Stimulated activated naive CD8-positive, alpha-beta T cell treated with anti-CD3 and anti-CD28 coated beads, Interleukin-15, amount 100 ng/mL, for 72 hours (primary cell): Measurements from ENCODE around the gene EXD3.

Experiments
- ATAC-seq: fragments of 150-1000 bp; cut with Tn5 transposase; 2 replicates; pipeline ENCODE4 v1.10.0; 2021; ENCODE audit warnings: mild to moderate bottlenecking, moderate library complexity
- DNase-seq, 2 donors: peaks; one replicate each; pipeline ENCODE4 v3.0.0; 2021 to 2022
- H3K27ac Mint-ChIP-seq, 2 donors: one replicate each; pipeline ENCODE4 v1.8.0; 2022; ENCODE audit warnings: mild to moderate bottlenecking in 2 of 2, mixed read lengths in 2 of 2, moderate library complexity in 2 of 2
- H3K27me3 Mint-ChIP-seq: one replicate; pipeline ENCODE4 v1.8.0; 2022; ENCODE audit warnings: mixed read lengths
- H3K4me1 Mint-ChIP-seq: one replicate; pipeline ENCODE4 v1.8.0; 2022; ENCODE audit warnings: mild to moderate bottlenecking, mixed read lengths
- H3K4me3 Mint-ChIP-seq, 2 donors: one replicate each; pipeline ENCODE4 v1.8.0; 2022; ENCODE audit warnings: mild to moderate bottlenecking in 2 of 2, mixed read lengths in 2 of 2, moderate library complexity in 1 of 2
- H3K9me3 Mint-ChIP-seq, 2 donors: one replicate each; pipeline ENCODE4 v1.8.0; 2022; ENCODE audit warnings: mixed read lengths in 2 of 2

EXD3 gene

GRCh38 chr9:137317718-137318511 is 105.0 kb downstream of the EXD3 start:
- Mint-ChIP-seq H3K9me3 (no peaks in the 10 kb centered on the region), H3K27me3 (peaks cover 8% of the 10 kb centered on the region), H3K4me3 (peak overlapping the region in 1 of 2 donors; percentile 41), H3K27ac (peak overlapping the region in 1 of 2 donors; percentile 65), H3K4me1 (peaks cover 34% of the 10 kb centered on the region)
- no peak for DNase-seq
- no peak for ATAC-seq

DNA sequence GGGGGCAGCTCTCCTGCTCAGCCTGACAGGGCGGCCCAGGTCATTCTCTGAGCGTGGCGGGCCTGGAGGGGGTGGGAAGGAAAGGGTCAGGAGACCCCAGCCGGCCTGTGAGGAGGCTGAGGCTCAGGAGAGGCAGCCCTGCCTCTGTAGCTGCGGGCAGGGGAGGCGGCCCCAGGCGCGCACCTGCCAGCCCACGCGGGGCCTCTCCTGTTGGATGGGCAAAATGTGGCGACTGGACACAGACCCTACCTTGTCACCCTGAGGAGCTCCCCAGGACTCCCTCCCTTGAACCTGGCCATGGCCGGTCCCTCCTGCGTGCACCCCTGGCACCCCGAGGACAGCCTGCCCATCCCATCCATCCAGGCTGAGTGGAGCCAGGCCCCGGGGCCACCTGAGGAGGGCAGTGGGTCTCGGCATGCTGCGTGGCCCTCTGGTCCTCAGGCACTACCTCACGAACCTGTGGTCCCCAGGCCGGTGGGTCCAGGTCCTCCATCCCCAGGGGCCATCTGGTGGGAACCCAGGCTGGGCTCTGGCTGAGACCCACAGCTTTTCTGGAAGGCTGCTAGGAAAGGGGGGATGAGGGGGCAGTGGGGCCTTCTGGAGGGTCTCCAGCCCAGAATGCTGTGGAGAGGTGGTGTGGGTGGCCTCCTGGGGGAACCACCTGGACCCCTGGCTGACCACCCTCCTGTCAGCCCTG is 105.8 kb downstream of the EXD3 start:
- peaks cover 8% of the 10 kb centered on the region for H3K27me3 Mint-ChIP-seq
- peak in 1 of 2 donors; percentile 11 for DNase-seq
- no peaks in the 10 kb centered on the region for H3K9me3 Mint-ChIP-seq
- peak overlapping the region; percentile 69 to 86 for H3K27ac Mint-ChIP-seq
- peaks cover 34% of the 10 kb centered on the region for H3K4me1 Mint-ChIP-seq
- peak overlapping the region; percentile 58 to 79 for H3K4me3 Mint-ChIP-seq
- ATAC-seq: no peak

- no peaks in the 10 kb centered on the region for H3K9me3 Mint-ChIP-seq
- peaks cover 8% of the 10 kb centered on the region for H3K27me3 Mint-ChIP-seq
- ATAC-seq (peak; percentile 65), DNase-seq (peak; percentile 53 to 55)
- H3K4me1 Mint-ChIP-seq: peaks cover 34% of the 10 kb centered on the region
- peak overlapping the region; percentile 58 to 79 for H3K4me3 Mint-ChIP-seq
- H3K27ac Mint-ChIP-seq: peak overlapping the region; percentile 69 to 86
Observed at GRCh38 chr9:137316012-137316981, 106.7 kb downstream of the EXD3 start.

DNA sequence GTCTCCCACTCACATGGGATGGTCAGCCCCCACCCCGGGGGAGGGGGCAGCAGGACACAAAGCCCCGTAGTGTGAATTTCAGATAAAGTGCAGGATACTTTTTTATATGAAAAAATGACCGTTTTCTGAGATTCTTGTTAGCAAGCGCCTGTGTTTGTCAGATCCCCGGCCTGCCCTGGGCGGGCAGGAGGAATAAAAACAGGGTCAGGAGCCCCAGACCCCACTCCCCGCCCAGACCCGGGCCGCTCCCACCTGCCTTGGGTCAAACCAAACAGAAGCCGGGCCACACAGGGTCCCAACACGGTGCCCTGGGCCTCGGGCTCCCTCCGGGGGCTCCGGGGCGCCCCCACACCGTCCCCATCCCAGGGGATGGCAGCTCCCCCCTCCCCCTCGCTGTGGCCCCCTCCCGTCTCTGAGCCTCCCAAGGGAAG is 107.4 kb downstream of the EXD3 start:
- no peak for ATAC-seq
- Mint-ChIP-seq H3K4me3 (peak overlapping the region in 1 of 2 donors; percentile 41), H3K4me1 (peaks cover 30% of the 10 kb centered on the region), H3K27me3 (peaks cover 8% of the 10 kb centered on the region), H3K9me3 (no peaks in the 10 kb centered on the region), H3K27ac (no peak overlapping the region)
- no peak for DNase-seq

DNA sequence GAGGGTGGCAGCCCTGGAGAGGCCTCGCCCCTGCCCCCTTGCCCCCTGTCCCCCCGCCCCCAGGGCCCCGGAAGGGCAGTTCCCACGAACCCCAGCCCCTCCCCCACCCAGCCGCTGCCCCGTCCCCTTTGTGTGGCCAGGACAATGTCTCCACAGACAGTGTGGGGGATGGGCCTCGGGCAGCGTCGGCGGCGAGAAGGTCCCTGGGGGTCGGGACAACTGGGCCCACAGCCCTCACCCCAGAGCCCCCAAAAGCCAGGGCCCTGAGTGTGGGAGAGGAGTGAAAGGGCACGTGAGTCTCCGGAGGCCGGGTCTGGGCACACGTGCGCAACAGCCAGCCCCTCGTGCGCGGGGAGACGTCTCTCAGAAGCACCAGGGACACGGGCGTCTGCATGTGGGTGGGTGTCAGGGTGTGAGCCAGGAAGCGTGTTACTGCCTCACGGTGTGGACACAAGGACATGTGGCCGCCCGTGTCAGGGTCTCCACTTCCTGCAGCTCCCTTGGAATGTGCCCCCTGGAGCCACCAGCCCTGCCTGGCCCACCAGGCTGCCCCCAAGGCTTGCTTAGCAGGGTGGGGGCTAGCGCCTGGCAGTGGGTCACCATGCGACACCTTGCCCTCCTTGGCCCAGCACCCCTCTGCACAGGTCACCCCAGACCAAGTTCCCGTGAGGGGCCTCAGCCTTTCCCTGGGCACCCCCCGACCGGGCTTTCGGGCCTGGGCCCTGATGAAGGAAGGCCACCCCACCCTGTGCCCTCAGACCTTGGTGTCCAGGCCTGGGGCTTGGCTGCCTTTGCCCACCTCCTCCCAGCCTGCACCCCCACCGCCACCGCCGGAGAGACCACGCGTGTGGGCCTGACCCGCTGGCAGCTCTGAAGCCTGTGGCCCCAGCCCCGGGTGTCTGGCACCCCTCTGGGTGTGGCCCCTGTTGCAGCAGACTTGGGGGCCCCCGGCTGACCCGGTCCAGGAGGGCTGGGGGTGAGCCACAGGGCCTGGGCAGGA is 108.1 kb downstream of the EXD3 start:
- ATAC-seq (no peak), DNase-seq (peak in 1 of 2 donors; percentile 10)
- Mint-ChIP-seq H3K27me3 (peaks cover 8% of the 10 kb centered on the region), H3K4me3 (peak overlapping the region in 1 of 2 donors; percentile 21), H3K27ac (no peak overlapping the region), H3K4me1 (peaks cover 22% of the 10 kb centered on the region), H3K9me3 (no peaks in the 10 kb centered on the region)

DNA sequence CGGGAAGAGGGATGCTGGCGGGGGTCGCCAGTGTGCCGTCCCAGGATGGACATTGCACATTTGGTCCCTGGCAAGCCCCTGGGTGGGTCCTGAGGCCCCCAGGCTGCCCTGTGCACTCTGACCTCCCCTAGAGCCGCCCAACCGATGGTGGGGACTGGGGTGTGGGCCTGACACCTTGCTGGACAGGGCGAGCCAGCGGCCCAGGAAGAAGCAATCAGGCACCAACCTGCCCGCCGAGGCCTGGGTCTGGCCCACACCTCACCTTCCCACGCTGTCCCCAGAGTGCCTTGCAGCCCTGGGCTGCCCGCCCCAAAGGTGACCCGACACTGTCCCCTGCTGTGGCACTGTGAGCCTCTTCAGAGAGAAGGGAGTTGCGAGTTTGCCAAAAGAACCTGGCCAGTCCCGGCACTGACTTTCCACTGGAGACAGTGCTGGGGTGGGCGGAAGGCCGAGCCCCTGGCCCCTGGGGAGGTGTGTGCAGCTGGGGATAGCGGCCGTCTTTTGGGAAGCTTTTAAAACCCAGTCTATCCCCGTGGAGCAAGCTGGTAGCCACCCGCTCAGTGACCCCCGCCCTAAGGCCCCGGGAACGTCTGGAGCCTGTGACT is 108.9 kb downstream of the EXD3 start:
- peaks cover 14% of the 10 kb centered on the region for H3K4me1 Mint-ChIP-seq
- ATAC-seq (no peak), DNase-seq (peak in 1 of 2 donors; percentile 10)
- no peak overlapping the region for H3K27ac Mint-ChIP-seq
- peaks cover 8% of the 10 kb centered on the region for H3K27me3 Mint-ChIP-seq
- no peaks in the 10 kb centered on the region for H3K9me3 Mint-ChIP-seq
- H3K4me3 Mint-ChIP-seq: no peak overlapping the region

GRCh38 chr9:137313326-137313936 is 109.5 kb downstream of the EXD3 start:
- DNase-seq: peak in 1 of 2 donors; percentile 9
- no peak overlapping the region for H3K4me3 Mint-ChIP-seq
- no peak for ATAC-seq
- no peaks in the 10 kb centered on the region for H3K9me3 Mint-ChIP-seq
- H3K27ac Mint-ChIP-seq: no peak overlapping the region
- peaks cover 9% of the 10 kb centered on the region for H3K4me1 Mint-ChIP-seq
- H3K27me3 Mint-ChIP-seq: peaks cover 8% of the 10 kb centered on the region

DNA sequence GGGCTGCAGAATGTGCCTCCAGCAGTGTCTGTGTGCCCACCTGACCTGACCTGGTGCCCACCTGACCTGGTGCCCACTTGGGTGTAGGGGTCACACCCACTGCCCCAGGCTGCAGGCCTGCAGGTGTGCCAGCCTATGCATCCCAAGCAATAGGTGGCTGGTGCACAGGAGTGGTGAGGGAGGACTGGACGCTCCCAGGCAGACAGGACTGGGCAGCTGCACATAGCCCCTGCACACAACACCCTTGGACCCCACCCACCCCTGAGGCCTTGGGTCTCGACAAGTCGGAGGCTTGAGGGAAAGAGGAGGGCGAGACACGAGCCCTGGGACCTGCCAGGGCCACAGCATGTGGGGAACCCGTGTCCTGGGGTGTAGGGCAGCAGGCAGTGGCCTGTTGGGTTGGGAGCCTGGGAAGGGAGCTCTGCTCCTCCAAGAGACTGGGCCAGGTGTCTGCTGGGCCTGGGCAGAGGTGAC is 110.1 kb downstream of the EXD3 start:
- Mint-ChIP-seq H3K4me3 (no peak overlapping the region), H3K4me1 (peaks cover 9% of the 10 kb centered on the region), H3K27me3 (peaks cover 8% of the 10 kb centered on the region), H3K9me3 (no peaks in the 10 kb centered on the region), H3K27ac (no peak overlapping the region)
- DNase-seq (peak in 1 of 2 donors; percentile 9), ATAC-seq (no peak)

DNA sequence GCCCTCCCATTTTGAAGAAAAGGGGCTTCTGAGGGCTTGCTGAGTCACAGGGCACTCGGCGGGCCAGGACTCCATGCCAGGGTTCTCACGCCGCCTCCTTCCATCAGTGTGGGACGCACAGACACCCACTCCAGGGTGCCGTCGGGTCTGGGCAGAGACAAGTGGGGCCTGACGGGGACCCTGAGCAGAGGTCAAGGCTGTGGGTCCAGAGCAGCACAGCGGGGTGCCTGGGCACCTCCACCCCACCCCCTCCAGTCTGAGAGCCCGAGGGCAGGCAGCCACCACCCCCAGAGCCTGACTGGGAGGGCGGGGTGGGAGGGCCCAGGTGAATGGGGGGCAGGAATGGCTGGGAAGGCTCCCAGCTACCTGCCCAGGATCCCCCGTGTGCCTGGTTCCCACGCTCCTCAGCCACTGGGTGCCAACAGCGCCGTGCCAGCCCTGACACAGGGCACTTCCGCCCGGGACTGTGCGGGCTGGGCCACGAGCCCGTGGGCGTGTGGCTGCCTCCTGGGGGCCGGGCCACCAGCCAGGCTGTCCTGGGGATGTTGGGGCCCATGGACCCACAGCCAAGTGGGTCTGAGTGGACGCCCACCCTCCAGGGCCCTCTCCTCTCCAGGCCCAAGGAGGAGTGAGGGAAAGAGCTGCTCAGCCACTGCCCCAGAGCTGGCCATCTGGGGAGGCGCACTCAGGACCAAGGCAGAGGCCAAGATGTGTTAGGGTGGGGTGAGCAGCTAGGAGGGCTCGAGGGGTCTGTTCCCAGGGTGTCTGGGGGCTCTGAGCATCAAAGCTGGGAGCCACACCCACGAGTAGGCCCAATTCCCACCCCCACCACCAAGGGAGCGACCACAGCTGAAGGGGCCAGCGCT is 110.7 kb downstream of the EXD3 start:
- peaks cover 13% of the 10 kb centered on the region for H3K27me3 Mint-ChIP-seq
- peaks cover 15% of the 10 kb centered on the region for H3K4me1 Mint-ChIP-seq
- DNase-seq: peak in 1 of 2 donors; percentile 10
- no peak for ATAC-seq
- H3K9me3 Mint-ChIP-seq: no peaks in the 10 kb centered on the region
- H3K27ac Mint-ChIP-seq: no peak overlapping the region
- no peak overlapping the region for H3K4me3 Mint-ChIP-seq

DNA sequence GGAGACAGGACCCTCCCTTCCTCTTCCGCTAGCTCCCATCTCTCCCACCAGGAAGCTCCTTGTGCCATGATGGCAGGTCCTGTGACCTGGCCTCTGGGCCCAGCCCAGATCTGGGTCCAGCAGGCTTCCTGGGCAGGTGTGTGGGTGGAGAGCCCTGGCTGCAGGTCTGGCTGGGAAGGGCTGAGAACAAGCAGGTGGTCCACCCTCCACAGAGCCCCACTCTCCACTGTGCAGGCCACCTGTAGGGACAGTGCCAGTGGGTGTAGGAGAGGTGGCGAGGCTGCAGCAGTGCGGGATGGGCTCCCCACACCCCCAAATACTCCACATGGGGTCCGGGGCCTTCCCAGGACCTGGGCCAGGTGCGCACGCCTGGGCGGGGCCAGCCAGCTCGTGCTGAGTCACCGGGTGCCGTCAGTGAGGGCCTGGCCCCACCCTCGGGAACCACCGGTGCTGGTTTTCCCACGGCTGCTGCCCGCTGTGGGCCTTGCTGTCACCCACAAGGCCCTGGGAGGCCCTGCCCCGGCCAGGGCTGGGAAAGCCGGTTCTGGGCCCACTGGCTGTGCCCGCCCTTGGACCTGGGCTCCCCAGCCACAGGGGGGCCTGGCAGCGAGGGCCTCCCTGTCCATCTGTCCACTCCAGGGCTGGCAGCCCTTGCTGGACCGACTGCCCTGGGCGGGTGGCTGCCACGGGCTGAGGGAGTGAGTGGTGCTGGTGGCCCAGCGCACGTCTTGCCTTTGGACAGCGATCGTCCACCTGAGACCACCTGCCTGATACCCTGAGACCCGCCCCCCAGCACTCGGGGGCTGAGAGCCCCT is 111.6 kb downstream of the EXD3 start:
- Mint-ChIP-seq H3K4me1 (peaks cover 16% of the 10 kb centered on the region), H3K9me3 (no peaks in the 10 kb centered on the region), H3K27me3 (peaks cover 9% of the 10 kb centered on the region), H3K27ac (no peak overlapping the region), H3K4me3 (no peak overlapping the region)
- DNase-seq: peak in 1 of 2 donors; percentile 27
- ATAC-seq: no peak

- ATAC-seq (no peak), DNase-seq (peak in 1 of 2 donors; percentile 15)
- no peaks in the 10 kb centered on the region for H3K9me3 Mint-ChIP-seq
- peaks cover 9% of the 10 kb centered on the region for H3K27me3 Mint-ChIP-seq
- no peak overlapping the region for H3K27ac Mint-ChIP-seq
- peaks cover 24% of the 10 kb centered on the region for H3K4me1 Mint-ChIP-seq
- H3K4me3 Mint-ChIP-seq: no peak overlapping the region
Observed at GRCh38 chr9:137310189-137311052, 112.5 kb downstream of the EXD3 start.
